Diencephalon (tissue), 1 donor: Measurements from ENCODE around the gene TMEM50B. TPM values are rescaled to one million over a fixed set of nuclear protein-coding genes. Genes with fewer than 3 reads are reported as not detected.

Source experiments
- total RNA-seq: library from RNA; depleted of rRNA; stranded (reverse); fragments of >200 nt; gene quantifications from one replicate; pipeline ENCODE4 v1.2.3, GENCODE V29; 2014

TMEM50B gene
- total RNA-seq = 67.4 TPM

GRCh38 chr21:33479679-33480480, at the start of gene TMEM50B:
Gene TMEM50B, minus strand, starts transcription at chr21:33479974. Its CDS starts 11,089 bp downstream, at chr21:33468885.

GRCh38 chr21:33491373-33492102, 11.8 kb upstream of the TMEM50B start, which contains the start of gene DNAJC28:
Gene DNAJC28, minus strand, starts transcription at chr21:33491716. Its CDS starts 2,323 bp downstream, at chr21:33489393.

GRCh38 chr21:33403128-33403785, 76.5 kb downstream of the TMEM50B start, which contains the start of gene IFNGR2:
Gene IFNGR2, plus strand, starts transcription at chr21:33403413. Its CDS starts 131 bp downstream, at chr21:33403544.

Other genes with a start within 250 kb of the TMEM50B start
- 10.6 TPM for gene IL10RB, start 213.6 kb downstream of the TMEM50B start, total RNA-seq
- 59.3 TPM for gene IFNAR1, start 155.0 kb downstream of the TMEM50B start, total RNA-seq
- gene IFNGR2, start 76.6 kb downstream of the TMEM50B start, total RNA-seq = 56.3 TPM
- 8.5 TPM for gene DNAJC28, start 11.7 kb upstream of the TMEM50B start, total RNA-seq
- 72.9 TPM for gene GART, start 62.1 kb upstream of the TMEM50B start, total RNA-seq
- 135 TPM for gene SON, start 63.1 kb upstream of the TMEM50B start, total RNA-seq
- gene DONSON, start 108.7 kb upstream of the TMEM50B start, total RNA-seq = 33.2 TPM
- 51.9 TPM for gene CRYZL1, start 161.8 kb upstream of the TMEM50B start, total RNA-seq
- gene ITSN1, start 162.5 kb upstream of the TMEM50B start, total RNA-seq = 80.0 TPM